ENCODE results near the gene BBIP1.
"Not testable (repeated sequence)": the region's sequence is repeated elsewhere in the genome, so short reads cannot be mapped to it uniquely, and the experiment has no call there.

BBIP1 gene

DNA sequence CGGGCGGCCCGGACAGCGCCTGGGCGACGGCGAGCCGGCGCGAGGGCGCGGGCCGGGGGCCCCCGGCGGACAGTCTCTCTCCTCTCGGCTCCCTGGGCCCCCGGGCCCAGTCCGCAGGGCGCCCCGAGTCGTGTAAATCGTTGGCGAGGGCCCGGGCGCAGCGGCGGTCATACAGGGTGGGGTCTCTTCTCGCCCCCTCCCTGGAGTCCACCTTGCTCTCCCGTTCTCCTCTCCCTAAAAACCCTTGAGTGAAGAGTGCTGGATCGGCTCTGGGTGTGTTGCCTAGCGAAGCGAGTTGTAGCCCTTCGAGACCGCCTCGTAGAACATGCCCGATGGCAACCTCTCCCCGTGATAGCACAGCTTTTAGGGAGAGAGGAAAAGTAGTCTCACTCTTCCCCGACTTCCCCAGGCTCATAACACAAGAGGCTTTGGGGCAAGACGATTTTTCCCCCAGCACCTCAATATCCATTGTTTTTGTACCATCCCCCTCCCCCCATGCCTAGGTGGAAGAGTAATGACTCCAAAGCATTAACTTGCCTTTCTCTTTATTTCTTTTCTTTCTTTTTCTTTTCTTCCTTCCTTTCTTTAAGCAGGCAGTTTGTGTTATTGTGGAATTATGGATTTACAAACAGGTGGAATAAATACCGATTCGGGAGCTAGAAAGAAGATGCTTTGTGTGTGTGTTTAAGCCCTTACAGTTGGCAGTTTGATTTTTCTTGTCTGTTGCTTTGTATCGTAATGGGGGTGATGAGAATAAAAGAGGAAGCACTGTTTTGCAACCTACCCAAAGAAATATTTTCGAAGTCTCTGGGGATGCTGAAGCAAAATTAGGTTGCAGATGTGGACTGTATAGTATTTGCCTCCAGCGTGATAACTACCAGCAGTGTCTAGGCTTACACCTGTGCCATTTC lies 1.2 kb upstream of the BBIP1 start:
- DNase-seq: peak; percentile 21

DNA sequence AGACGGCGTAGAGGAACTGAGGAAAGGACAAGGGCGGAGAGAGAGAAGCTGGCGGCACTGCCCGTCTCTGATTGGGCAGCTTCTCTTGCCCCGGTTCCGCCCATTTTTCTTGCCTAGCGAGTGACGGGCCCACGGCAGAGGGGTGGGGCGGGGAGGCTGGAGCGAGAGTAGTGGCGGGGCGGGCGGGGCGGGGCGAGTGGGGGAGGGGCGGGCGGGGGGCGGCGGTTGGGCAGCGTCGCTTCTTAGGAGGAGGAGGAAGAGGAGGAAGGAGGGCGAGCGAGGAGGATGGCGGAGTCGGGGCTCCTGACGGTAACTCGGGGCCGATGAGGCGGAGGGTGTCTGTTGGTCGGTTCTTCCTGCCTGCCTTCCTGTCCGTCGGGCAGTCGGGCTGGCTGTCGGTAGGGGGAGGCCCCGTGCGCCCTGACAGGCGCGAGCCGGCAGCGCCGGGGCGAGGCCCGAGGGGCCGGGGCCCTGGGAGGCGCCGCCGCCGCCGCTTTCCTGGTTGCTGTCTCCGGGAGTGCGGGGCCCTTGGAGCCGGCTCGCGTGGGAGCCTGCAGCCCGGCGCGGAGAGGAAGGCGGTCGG lies 460 bp upstream of the BBIP1 start, which contains the start of gene SHOC2:
Gene SHOC2 (plus strand): TSS at position 256 of the 583 bp plus-strand sequence. CDS start 44,755 bp downstream, outside the sequence.
- DNase-seq: peak; percentile 96

- DNase-seq: peak; percentile 68
Observed at GRCh38 chr10:110918269-110918642, 724 bp downstream of the BBIP1 start.

DNA sequence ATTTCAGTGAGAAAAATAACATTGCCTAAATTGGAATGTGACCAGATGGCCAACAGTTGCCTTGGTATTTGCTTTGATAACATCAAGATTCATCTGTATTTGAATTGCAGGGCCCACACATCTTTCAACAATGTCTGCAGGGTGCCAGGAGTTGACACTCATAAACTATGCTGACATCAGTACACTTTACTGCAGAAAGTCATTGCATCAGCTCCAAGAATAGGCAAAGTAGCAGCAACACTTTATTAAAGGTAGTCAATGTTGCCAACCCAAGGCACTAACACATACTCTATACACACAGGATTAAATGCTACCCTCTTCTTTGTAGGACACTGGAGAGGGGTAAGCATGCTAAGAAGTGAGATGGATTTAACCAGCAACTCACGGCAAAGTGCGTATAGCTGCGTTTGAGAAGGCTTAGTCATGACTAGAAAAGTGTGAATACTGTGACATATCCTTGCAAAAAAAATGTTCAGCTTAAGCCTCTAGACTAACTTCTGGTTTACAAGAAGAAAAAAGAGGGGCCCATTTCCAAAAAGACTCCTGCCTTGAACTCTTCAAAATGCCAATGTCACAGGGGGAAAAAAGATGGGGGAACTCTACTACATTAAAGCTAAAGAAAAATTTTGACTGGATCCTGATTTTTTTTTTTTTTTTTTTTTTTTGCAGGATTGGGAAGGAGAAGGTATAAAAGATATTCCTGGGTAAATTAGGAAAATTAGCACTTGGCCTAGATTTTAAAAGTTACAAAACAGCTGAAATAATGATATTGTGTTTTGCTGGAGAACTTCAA lies 2.2 kb downstream of the BBIP1 start:
- DNase-seq: no peak

GRCh38 chr10:110915600-110915999 lies 3.4 kb downstream of the BBIP1 start:
- not testable (repeated sequence) for DNase-seq

DNA sequence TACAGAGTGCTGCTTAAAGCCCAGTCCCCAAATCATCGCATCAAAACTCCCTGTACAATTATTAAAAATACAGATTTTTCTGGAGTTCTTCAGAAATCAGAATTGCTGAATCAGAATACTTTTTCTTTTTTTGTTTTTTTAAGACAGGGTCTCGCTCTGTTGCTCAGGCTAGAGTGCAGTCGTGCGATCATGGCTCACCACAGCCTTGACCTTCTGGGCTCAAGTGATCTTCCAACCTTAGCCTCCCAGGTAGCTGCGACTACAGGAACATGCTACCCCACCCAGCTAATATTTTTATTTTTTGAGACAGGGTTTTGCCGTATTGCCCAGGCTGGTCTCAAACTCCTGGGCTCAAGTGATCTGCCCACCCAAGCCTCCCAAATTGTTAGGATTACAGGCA lies 3.9 kb downstream of the BBIP1 start:
- DNase-seq: no peak

- DNase-seq: no peak
Observed at GRCh38 chr10:110914431-110914830, 4.5 kb downstream of the BBIP1 start.

- DNase-seq: no peak
Observed at GRCh38 chr10:110912374-110912773, 6.6 kb downstream of the BBIP1 start.

DNA sequence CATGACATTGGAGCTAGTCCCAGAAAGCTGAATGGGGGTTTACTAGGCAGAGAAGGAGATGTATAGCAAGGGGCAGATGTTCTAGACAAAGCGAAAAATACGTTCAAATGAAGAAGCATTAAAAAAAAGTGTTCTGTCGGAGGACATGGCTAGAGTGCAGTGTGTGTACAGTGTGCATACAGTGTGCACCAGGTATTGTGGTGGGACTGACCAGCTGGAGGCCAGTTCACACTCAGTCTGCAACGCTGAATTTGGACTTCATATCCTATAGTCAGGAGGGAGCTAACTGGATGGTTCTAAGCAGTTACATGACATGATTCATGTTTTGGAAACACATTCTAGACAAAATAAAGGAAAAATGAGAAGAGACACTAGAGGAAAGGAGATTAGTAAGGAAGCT lies 8.8 kb downstream of the BBIP1 start:
- no peak for DNase-seq

DNA sequence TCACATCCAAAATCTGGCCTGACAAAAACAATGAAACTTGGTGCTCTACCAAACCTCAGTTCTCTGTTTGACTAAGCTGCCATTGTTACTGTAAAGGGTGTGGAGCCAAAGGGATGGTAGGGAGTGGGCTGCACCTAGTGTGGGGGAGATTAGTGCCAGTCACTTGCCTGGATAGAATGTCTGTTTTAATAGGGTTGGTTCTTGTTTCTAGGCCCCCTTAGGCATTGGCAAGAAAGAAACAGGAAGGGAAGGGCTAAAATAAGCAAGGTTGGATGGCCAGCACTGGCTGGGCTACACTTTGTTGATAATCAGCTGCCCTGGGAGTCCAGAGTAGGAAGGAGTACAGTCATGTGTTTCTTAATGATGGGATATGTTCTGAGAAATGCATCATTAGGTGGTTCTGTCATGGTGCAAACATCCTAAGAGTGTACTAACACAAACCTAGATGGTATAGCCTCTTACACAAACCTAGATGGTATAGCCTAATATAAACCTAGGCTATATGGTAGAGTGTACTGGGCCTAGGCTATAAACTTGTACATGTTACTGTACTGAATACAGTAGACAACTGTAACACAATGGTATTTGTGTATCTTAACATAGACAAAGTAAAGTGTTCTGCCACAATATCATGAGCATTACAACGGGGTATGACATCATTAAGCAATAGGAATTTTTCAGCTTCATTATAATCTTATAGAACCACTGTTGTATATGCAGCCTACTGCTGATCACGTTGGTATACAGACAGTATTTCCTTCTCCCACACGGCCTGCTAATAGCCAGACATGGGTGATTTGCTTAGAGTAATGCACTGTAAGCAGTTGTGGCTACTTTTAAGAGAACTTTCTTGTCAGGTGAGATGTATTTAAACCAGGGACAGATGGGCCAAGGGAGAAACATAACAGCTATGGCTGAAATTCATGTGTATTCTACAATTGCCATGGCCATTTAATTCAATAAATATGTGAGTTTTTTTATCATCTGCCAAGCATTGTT lies 15.4 kb downstream of the BBIP1 start:
- DNase-seq: no peak

DNA sequence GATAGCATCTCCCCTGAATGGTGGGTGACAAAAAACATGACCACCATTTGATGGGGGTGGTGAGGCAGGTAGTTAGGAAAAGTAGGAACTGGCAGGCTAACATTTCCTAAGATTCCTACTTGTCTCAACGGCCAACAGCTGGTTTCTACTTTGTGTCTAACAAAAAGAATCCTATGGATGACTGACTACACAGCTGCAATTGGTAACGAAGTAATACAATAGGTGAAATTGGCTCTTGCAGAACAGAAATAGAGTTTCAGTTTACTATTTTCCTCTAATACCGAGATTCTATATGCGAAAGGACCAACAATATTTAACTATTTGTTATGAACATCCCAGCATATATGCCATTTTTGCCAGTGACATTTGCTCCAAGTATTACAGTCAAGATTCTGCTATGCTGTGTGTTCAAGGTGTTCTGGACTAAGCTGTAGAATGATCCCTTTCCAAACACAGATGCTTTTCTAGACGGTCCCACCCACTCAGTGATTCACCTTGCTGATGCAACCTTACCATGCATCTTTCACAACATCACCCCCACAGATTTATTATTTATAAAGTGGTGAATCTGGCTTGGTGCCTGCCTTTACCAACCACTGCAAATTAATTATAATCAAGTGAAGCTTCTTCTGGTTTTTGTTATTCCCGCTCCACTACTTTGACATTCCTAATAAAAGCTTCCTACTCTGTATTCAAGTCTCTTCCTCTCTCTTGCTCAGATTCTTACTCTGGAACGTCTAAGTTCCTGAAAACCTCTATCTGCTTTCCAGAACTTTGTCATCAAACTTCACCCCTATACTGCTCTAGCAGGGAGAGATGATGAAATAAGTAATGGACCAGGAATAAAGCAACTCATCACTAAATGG lies 16.8 kb downstream of the BBIP1 start:
- no peak for DNase-seq

- no peak for DNase-seq
Observed at GRCh38 chr10:110900983-110901382, 18.0 kb downstream of the BBIP1 start.

DNA sequence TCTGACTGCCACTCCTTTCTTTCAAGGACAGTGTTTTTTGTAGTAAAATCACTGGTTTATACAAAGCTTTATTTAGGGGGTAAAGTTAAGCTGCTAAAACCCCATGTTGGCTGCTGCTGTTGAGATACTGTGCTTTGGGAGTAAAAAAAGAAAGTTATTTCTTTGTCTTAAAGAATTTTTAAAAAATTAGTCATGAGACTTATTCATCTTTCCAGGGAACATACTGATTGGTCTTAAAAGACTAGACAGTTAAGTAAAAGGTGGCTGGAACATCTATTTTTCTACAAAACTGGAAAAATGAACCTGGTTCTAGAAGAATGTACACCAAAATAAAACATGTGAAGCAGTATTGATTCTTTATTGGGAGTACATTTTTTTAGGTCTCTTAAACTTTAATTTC lies 20.6 kb downstream of the BBIP1 start:
- no peak for DNase-seq

- no peak for DNase-seq
Observed at GRCh38 chr10:110897184-110897583, 21.8 kb downstream of the BBIP1 start.

- DNase-seq: peak; percentile 35
Observed at GRCh38 chr10:110893559-110894179, 25.3 kb downstream of the BBIP1 start.

DNA sequence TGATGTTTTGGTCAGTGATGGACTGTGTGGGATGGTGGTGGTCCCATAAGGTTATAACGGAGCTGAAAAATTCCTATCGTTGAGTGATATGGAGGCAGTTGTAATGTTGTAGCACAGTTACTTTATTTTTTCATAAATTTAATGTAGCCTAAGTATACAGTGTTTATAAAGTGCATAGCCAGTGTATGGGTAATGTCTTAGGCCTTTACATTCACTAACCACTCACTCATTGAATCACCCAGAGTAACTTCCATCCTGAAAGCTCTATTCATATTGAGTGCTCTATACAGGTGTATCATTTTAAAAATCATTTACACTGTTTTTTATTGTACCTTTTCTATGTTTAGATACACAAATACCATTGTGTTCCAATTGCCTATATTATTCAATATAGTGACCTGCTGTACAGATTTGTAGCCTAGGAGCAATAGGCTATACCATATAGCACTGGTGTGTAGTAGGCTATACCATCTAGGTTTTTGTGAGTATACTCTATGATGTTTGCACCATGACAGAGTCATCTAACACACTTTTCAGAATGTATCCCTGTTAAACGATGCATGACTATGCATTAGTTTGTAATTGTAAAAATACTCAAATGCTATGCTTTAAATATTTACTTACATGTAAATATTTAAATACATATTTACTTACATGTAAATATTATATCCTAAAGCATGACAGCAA lies 26.2 kb downstream of the BBIP1 start:
- no peak for DNase-seq

GRCh38 chr10:110887560-110887959 lies 31.4 kb downstream of the BBIP1 start:
- DNase-seq: no peak

DNA sequence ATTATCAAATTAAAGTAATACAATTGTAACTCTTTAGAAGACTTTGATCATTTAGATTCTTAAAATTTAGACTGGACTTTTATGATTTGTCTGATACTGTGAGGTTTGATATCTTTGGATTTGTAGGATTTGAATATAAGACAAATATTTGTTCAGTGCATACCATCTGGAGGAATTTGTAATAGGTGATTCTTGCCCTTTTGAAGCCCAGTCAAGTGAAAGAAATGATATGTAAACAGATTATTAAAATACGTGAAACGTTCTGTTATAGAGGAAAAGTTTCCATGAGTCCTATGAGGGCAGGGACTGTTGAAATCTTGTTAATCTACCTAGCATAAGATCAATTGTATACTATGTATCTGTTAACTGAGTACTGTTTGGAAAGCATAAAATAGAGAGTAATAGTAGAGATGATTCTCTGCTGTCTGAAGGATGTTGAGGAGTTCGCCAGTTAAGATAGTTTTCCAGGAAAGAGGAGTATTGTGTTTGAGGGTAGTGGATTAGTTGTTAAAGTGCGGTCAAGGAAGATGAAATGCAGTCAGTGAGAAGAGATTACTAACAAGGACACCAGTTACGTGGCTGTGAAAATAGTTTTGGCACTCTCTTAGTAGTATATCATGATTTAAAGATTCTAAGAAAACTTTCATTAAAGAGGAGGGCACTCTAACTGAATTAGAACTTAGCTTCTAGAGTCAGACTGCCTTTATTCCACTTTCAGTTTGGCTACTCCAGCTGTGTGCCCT lies 32.9 kb downstream of the BBIP1 start:
- no peak for DNase-seq

GRCh38 chr10:110883924-110884323 lies 35.1 kb downstream of the BBIP1 start:
- DNase-seq: no peak

Data from NCI-H2227 treated with DMSO at 0.1 percent for 48 hours (cell line).